GM12878 (cell line): Measurements from ENCODE around the gene ZNF512B. TPM values are rescaled to one million over a fixed set of nuclear protein-coding genes. Genes with fewer than 3 reads are reported as not detected.

Experiments
- ATAC-seq: fragments of 200-7000 bp; cut with Tn5 transposase; 3 replicates; pipeline ENCODE4 v1.9.1; 2020; ENCODE audit warnings: mild to moderate bottlenecking, moderate library complexity
- BruUV-seq: library from RNA; stranded (reverse); fragments of 400-500 nt; replicated peaks from 2 replicates; lab custom pipeline; 2021; lab: Mats Ljungman, UMichigan
- CTCF ChIA-PET: fragments of 300-600 bp; sonication (Branson Sonifier 250); formaldehyde crosslinking; extraction: SDS; loops from one replicate; lab custom pipeline; 2021; ENCODE audit warnings: inconsistent platforms; lab: Yijun Ruan, JAX
- POLR2A ChIA-PET: fragments of 350-600 bp; formaldehyde crosslinking; extraction: SDS; loops from one replicate; lab custom pipeline; 2021; ENCODE audit warnings: inconsistent platforms; lab: Charles Lee
- RAD21 ChIA-PET: fragments of 300-600 bp; sonication (Branson Sonifier 250); formaldehyde crosslinking; loops from one replicate; lab custom pipeline; 2023; ENCODE audit warnings: antibody characterized with exemption; ENCODE audit not compliant: unreplicated experiment; lab: Charles Lee
- SMC1A ChIA-PET: fragments of 300-600 bp; sonication (Branson Sonifier 250); formaldehyde crosslinking; loops from one replicate; lab custom pipeline; 2023; ENCODE audit not compliant: unreplicated experiment, uncharacterized antibody; lab: Charles Lee
- DNase-seq: peaks from one replicate; pipeline ENCODE4 v3.0.0-alpha.2; 2011; ENCODE audit warnings: low read depth, low spot score
- FAIRE-seq: peaks from 3 replicates; lab custom pipeline; 2011; peaks lifted over from hg19 to GRCh38; lab: Jason Lieb, UNC
- H2AFZ ChIP-seq: 2 replicates; pipeline ENCODE4 v1.6.0; 2011; ENCODE audit warnings: low read depth, low read length, control low read depth; ENCODE audit not compliant: control insufficient read depth
- H3K27ac ChIP-seq: 2 replicates; pipeline ENCODE4 v1.5.1; 2011; ENCODE audit warnings: control low read depth; ENCODE audit not compliant: control insufficient read depth, insufficient read depth
- H3K27me3 ChIP-seq, 2 experiments: replicated peaks in 1 of 2; 2 replicates each; pipeline versions ENCODE4 v1.6.0 to v1.6.1; 2011; ENCODE audit warnings: low read length in 1 of 2; ENCODE audit not compliant: control insufficient read depth in 2 of 2, insufficient read depth in 2 of 2
- H3K36me3 ChIP-seq, 2 experiments: 2 replicates each; pipeline ENCODE4 v1.5.1; 2011; ENCODE audit warnings: low read length in 1 of 2; ENCODE audit not compliant: control insufficient read depth in 2 of 2, insufficient read depth in 2 of 2
- H3K4me1 ChIP-seq: 2 replicates; pipeline ENCODE4 v1.6.1; 2011; ENCODE audit warnings: mild to moderate bottlenecking, low read length, moderate library complexity, mixed read lengths; ENCODE audit not compliant: control insufficient read depth, insufficient read depth
- H3K4me2 ChIP-seq: 2 replicates; pipeline ENCODE4 v1.6.0; 2011; ENCODE audit warnings: control low read depth; ENCODE audit not compliant: control insufficient read depth, insufficient read depth
- H3K4me3 ChIP-seq: fragments of 200-600 bp; sonication (generic); 2 replicates; pipeline ENCODE4 v1.5.1; 2016
- H3K79me2 ChIP-seq: 2 replicates; pipeline ENCODE4 v1.6.0; 2011; ENCODE audit warnings: low read length; ENCODE audit not compliant: control insufficient read depth, insufficient read depth
- H3K9ac ChIP-seq: 2 replicates; pipeline ENCODE4 v1.8.0; 2011; ENCODE audit warnings: low read length, control low read depth, mixed read lengths; ENCODE audit not compliant: control insufficient read depth, insufficient read depth
- H3K9me3 ChIP-seq: replicated peaks from 3 replicates; pipeline ENCODE4 v1.5.1; 2011; ENCODE audit warnings: mild to moderate bottlenecking, low read length; ENCODE audit not compliant: control insufficient read depth, insufficient read depth
- H4K20me1 ChIP-seq: 2 replicates; pipeline ENCODE4 v1.6.0; 2011; ENCODE audit not compliant: control insufficient read depth, insufficient read depth
- GATAD2B ChIP-seq: fragments of 450-650 bp; conservative IDR thresholded peaks from 2 replicates; pipeline ENCODE4 v1.6.1; 2017; ENCODE audit warnings: low read depth, mild to moderate bottlenecking, moderate library complexity
- MLLT1 ChIP-seq: fragments of 450-650 bp; IDR thresholded peaks from 2 replicates; pipeline ENCODE4 v1.6.1; 2016; ENCODE audit warnings: mild to moderate bottlenecking
- MTA2 ChIP-seq: fragments of 450-650 bp; IDR thresholded peaks from 2 replicates; pipeline ENCODE4 v1.6.1; 2016; ENCODE audit warnings: low read depth, mild to moderate bottlenecking, moderate library complexity
- MYB ChIP-seq: fragments of 150-350 bp; IDR thresholded peaks from 2 replicates; pipeline ENCODE4 v1.6.1; 2014; ENCODE audit warnings: mild to moderate bottlenecking, low read depth, low read length, borderline replicate concordance
- PRDM15 ChIP-seq: fragments of 450-650 bp; formaldehyde crosslinking; IDR thresholded peaks from 2 replicates; pipeline ENCODE4 v1.4.0; 2020; ENCODE audit warnings: mild to moderate bottlenecking, moderate library complexity
- WGBS: methylation state at CpG from one replicate; pipeline ENCODE4 v1.1.6; 2016; ENCODE audit warnings: low lambda C conversion rate; ENCODE audit not compliant: insufficient replicate concordance, insufficient coverage; ENCODE audit errors: missing lambda C conversion rate; 5-methylcytosine and 5-hydroxymethylcytosine counted together
- in situ Hi-C: fragments of 300-500 bp; cut with MboI; formaldehyde crosslinking; loops from 9 replicates; pipeline ENCODE4 v1.14.3; 2018; ENCODE audit warnings: mixed read lengths
- intact Hi-C: fragments of 100-400 bp; cut with micrococcal nuclease; formaldehyde crosslinking; loops from one replicate; pipeline ENCODE4 v1.14.2; 2022; ENCODE audit not compliant: unreplicated experiment
- polyA plus RNA-seq, 11 experiments: library from polyadenylated mRNA; depleted of rRNA in 4 of 11; unstranded in 6 of 11; stranded (reverse) in 5 of 11; fragments of >200 nt; fragmentation: Nextera tagmentation in 4 of 11; fragmentation: Illumina TruSeq in 1 of 11; extraction: Ambion mirVana in 4 of 11; extraction: Trizol in 1 of 11; gene quantifications; 1 replicate in 1 of 11; 2 replicates in 10 of 11; pipeline versions ENCODE4 v1.2.1 to v1.2.3, GENCODE V29; 2011 to 2016; ENCODE audit warnings: inconsistent platforms in 2 of 11, missing spikeins in 2 of 11, low read depth in 1 of 11
- total RNA-seq, 4 experiments: library from RNA; depleted of rRNA in 3 of 4; stranded (reverse); fragments of >200 nt in 3 of 4; fragmentation: Illumina TruSeq in 1 of 4; extraction: Trizol in 1 of 4; gene quantifications; 2 replicates each; pipeline versions ENCODE4 v1.2.1 to v1.2.3, GENCODE V29; 2013 to 2021
- TF ChIP-seq, protein P1 (sequence below): fragments of 450-650 bp; IDR thresholded peaks from 2 replicates; pipeline ENCODE4 v1.6.1; 2016; ENCODE audit warnings: mild to moderate bottlenecking, moderate library complexity, borderline replicate concordance

ZNF512B gene
- total and polyA plus RNA-seq, 10 of the 15 experiments (the other 5 are each of a cell fraction or from before 2014, with no cell fraction given), result 0.06 to 23.9 (median 4.0) TPM

DNA sequence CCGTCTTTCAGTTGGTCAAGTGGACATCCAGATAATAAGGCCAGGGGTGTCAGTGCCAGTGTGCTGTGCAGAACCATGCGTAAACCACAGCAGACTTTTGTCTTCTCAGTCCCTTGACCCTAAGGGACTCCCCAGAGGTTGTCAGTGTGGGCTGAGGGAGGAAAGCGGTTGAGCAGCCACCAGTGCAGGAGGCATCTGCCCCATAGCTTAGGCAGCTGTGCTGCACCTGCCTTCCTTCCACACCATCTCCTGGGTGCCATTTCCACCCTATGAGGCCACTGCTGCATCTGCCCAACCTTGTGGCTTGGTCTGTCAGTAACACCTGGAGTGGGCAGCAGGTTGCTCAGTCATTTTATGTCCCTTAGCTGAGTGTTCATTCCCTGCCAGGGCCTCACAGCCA lies 37.2 kb upstream of the ZNF512B start (continued):
- TF ChIP-seq, protein P1, sequence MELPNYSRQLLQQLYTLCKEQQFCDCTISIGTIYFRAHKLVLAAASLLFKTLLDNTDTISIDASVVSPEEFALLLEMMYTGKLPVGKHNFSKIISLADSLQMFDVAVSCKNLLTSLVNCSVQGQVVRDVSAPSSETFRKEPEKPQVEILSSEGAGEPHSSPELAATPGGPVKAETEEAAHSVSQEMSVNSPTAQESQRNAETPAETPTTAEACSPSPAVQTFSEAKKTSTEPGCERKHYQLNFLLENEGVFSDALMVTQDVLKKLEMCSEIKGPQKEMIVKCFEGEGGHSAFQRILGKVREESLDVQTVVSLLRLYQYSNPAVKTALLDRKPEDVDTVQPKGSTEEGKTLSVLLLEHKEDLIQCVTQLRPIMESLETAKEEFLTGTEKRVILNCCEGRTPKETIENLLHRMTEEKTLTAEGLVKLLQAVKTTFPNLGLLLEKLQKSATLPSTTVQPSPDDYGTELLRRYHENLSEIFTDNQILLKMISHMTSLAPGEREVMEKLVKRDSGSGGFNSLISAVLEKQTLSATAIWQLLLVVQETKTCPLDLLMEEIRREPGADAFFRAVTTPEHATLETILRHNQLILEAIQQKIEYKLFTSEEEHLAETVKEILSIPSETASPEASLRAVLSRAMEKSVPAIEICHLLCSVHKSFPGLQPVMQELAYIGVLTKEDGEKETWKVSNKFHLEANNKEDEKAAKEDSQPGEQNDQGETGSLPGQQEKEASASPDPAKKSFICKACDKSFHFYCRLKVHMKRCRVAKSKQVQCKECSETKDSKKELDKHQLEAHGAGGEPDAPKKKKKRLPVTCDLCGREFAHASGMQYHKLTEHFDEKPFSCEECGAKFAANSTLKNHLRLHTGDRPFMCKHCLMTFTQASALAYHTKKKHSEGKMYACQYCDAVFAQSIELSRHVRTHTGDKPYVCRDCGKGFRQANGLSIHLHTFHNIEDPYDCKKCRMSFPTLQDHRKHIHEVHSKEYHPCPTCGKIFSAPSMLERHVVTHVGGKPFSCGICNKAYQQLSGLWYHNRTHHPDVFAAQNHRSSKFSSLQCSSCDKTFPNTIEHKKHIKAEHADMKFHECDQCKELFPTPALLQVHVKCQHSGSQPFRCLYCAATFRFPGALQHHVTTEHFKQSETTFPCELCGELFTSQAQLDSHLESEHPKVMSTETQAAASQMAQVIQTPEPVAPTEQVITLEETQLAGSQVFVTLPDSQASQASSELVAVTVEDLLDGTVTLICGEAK, result no peak
- no peak for TF ChIP-seq MYB
- TF ChIP-seq, all 136 proteins: peak for 8

GRCh38 chr20:64006490-64006889 lies 36.8 kb upstream of the ZNF512B start:
- CTCF ChIA-PET, result interaction anchor here (1.0 kb wide), 1 partner anchor 32 kb away, joined by 3 read pairs; no protein-coding TSS in a partner anchor
- POLR2A ChIA-PET, result interaction anchor here (1.4 to 2.5 kb wide), 2 partner anchors 24 to 50 kb away, joined by 3 to 12 read pairs; partner anchors contain the start of gene UCKL1
- intact Hi-C loops, result no loop called here
- Histone ChIP-seq H3K4me1 (peaks cover 17% of the 10 kb centered on the region), H3K4me2 (no peak overlapping the region), H3K9me3 (peaks cover 32% of the 10 kb centered on the region), H2AFZ (no peak overlapping the region), H4K20me1 (no peaks in the 10 kb centered on the region), H3K27ac (0 out of 2 replicates have a peak overlapping the region, but pooled peaks have one; percentile 33), H3K79me2 (peaks cover 18% of the 10 kb centered on the region), H3K9ac (no peak overlapping the region), H3K4me3 (no peak overlapping the region), H3K27me3 (no peaks in the 10 kb centered on the region), H3K36me3 (peaks cover 39 to 61% of the 10 kb centered on the region in 2 experiments)
- 88% methylated on average over 10 of the region's 10 CpGs for WGBS
- TF ChIP-seq GATAD2B, result no peak
- TF ChIP-seq MLLT1, result 0 out of 2 replicates have a peak, but pooled peaks have one; percentile 18
- no peak for TF ChIP-seq MTA2
- TF ChIP-seq, protein P1, result no peak
- no peak for TF ChIP-seq PRDM15 (CRISPR knock-in tag)
- no peak for FAIRE-seq
- SMC1A ChIA-PET, result interaction anchor here (1.0 to 2.9 kb wide), 2 partner anchors 27 to 109 kb away, joined by 3 to 9 read pairs; partner anchors contain the start of gene SAMD10
- RAD21 ChIA-PET, result interaction anchor here (1.1 to 1.8 kb wide), 3 partner anchors 26 to 33 kb away, joined by 3 to 6 read pairs (median 5); partner anchors contain the start of gene PRPF6
- in situ Hi-C loops, result no loop called here
- BruUV-seq, result no TSS peak
- ATAC-seq, result no peak
- DNase-seq, result no peak
